Upper lobe of left lung (tissue), 4 donors: ENCODE results near the gene KRT3.

ENCODE experiments used
- EP300 ChIP-seq, 4 donors: sonication (generic); formaldehyde crosslinking; IDR thresholded peaks; one replicate each; pipeline ENCODE4 v1.5.1; 2017; ENCODE audit warnings: antibody characterized with exemption in 4 of 4, control low read depth in 2 of 4
- POLR2A ChIP-seq, 4 donors: fragments of 450-650 bp; IDR thresholded peaks; one replicate each; pipeline ENCODE4 v1.5.1; 2016 to 2017; ENCODE audit warnings: antibody characterized with exemption in 4 of 4, mild to moderate bottlenecking in 2 of 4
- POLR2AphosphoS5 ChIP-seq, 2 donors: sonication (generic); formaldehyde crosslinking; IDR thresholded peaks; one replicate each; pipeline ENCODE4 v1.5.1; 2017; ENCODE audit warnings: antibody characterized with exemption in 2 of 2
- TF ChIP-seq, protein P1 (sequence below), 6 experiments: fragments of 450-650 bp in 4 of 6; fragments of 200-600 bp in 2 of 6; sonication (generic) in 2 of 6; IDR thresholded peaks; one replicate each; pipeline ENCODE4 v1.5.1; 2016 to 2019; ENCODE audit warnings: antibody characterized with exemption in 6 of 6

GRCh38 chr12:52756281-52756960, 39.5 kb downstream of the KRT3 start:
- TF ChIP-seq POLR2A (IDR thresholded peaks at IDR 0.05) (no peak), EP300 (IDR thresholded peaks at IDR 0.05) (no peak), POLR2AphosphoS5 (IDR thresholded peaks at IDR 0.05) (no peak)
- TF ChIP-seq, protein P1, sequence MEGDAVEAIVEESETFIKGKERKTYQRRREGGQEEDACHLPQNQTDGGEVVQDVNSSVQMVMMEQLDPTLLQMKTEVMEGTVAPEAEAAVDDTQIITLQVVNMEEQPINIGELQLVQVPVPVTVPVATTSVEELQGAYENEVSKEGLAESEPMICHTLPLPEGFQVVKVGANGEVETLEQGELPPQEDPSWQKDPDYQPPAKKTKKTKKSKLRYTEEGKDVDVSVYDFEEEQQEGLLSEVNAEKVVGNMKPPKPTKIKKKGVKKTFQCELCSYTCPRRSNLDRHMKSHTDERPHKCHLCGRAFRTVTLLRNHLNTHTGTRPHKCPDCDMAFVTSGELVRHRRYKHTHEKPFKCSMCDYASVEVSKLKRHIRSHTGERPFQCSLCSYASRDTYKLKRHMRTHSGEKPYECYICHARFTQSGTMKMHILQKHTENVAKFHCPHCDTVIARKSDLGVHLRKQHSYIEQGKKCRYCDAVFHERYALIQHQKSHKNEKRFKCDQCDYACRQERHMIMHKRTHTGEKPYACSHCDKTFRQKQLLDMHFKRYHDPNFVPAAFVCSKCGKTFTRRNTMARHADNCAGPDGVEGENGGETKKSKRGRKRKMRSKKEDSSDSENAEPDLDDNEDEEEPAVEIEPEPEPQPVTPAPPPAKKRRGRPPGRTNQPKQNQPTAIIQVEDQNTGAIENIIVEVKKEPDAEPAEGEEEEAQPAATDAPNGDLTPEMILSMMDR (IDR thresholded peaks at IDR 0.05) = no peak
